ENCODE measurements around the gene SEMA3C. TPM values are rescaled to one million over a fixed set of nuclear protein-coding genes. Genes with fewer than 3 reads are reported as not detected.

The SEMA3C gene
- total RNA-seq, 1 donor from 2014 or later, result 496 TPM

- no peaks in the 10 kb centered on the region for H3K27me3 Mint-ChIP-seq (ENCODE audit: low read depth)
These were observed 144.9 kb downstream of the SEMA3C start for GRCh38 chr7:80773787-80774508.

DNA sequence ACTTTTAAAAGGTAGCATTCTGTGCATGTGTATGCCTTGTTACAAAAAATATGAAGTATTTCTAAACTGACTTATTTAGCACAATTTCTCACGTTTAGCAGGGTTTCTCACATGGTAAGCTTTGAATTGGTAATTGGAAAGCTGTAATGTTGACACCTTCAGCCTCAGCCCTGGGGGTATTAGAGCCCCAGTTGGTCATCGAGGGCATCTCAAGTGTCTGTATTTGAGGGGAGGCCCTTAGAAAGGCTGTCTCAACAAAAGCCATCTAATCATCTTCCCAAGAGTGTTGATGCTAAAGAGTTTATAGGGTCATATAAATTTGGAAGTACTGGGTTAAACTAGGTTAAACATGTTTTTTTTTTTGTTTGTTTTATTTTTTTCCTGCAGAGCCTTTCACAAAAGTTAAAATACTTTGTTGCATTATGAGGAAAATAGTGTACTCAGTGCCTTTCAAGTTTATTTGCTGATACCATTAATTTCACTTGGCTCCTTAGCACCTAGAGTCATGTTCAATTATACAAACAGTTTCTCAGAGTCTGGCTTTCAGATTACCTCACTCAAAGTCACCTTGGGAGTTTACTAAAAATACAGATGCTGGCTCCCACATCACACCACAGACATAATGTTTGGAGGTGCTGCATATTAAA is 146.4 kb downstream of the SEMA3C start:
- H3K27ac Mint-ChIP-seq, result peak overlapping the region; percentile 73
- H3K9me3 Mint-ChIP-seq, result no peaks in the 10 kb centered on the region
- no peak for TF ChIP-seq CTCF (IDR thresholded peaks at IDR 0.05; ENCODE audit: unreplicated experiment)
- DNase-seq (ENCODE audit: low spot score in 2 of 2, unreplicated experiment in 2 of 2), result no peak
- no peaks in the 10 kb centered on the region for H3K27me3 Mint-ChIP-seq (ENCODE audit: low read depth)
- peaks cover 69% of the 10 kb centered on the region for H3K4me1 Mint-ChIP-seq
- H3K36me3 Mint-ChIP-seq, result peaks cover 21% of the 10 kb centered on the region
- H3K4me3 Mint-ChIP-seq, result no peak overlapping the region

More at GRCh38 chr7:80773787-80774508, 144.9 kb downstream of the SEMA3C start:
- Mint-ChIP-seq H3K9me3 (no peaks in the 10 kb centered on the region), H3K36me3 (peaks cover 24% of the 10 kb centered on the region), H3K4me1 (peaks cover 74% of the 10 kb centered on the region), H3K4me3 (no peak overlapping the region), H3K27ac (peak overlapping the region; percentile 78)
- DNase-seq (ENCODE audit: low spot score in 2 of 2, unreplicated experiment in 2 of 2), result no peak
- no peak for TF ChIP-seq CTCF (IDR thresholded peaks at IDR 0.05; ENCODE audit: unreplicated experiment)

GRCh38 chr7:80771523-80771922 is 147.3 kb downstream of the SEMA3C start:
- Mint-ChIP-seq H3K27ac (peak overlapping the region; percentile 91), H3K27me3 (ENCODE audit: low read depth) (no peaks in the 10 kb centered on the region), H3K4me1 (peaks cover 75% of the 10 kb centered on the region), H3K4me3 (no peak overlapping the region), H3K36me3 (peaks cover 27% of the 10 kb centered on the region), H3K9me3 (no peaks in the 10 kb centered on the region)
- DNase-seq (ENCODE audit: low spot score in 2 of 2, unreplicated experiment in 2 of 2), result no peak
- TF ChIP-seq CTCF (IDR thresholded peaks at IDR 0.05; ENCODE audit: unreplicated experiment), result no peak

- no peaks in the 10 kb centered on the region for H3K9me3 Mint-ChIP-seq
- H3K36me3 Mint-ChIP-seq, result peaks cover 35% of the 10 kb centered on the region
- DNase-seq (ENCODE audit: low spot score in 2 of 2, unreplicated experiment in 2 of 2), result no peak
- H3K27ac Mint-ChIP-seq, result peak overlapping the region; percentile 85
- peaks cover 76% of the 10 kb centered on the region for H3K4me1 Mint-ChIP-seq
- TF ChIP-seq CTCF (IDR thresholded peaks at IDR 0.05; ENCODE audit: unreplicated experiment), result no peak
- no peaks in the 10 kb centered on the region for H3K27me3 Mint-ChIP-seq (ENCODE audit: low read depth)
- no peak overlapping the region for H3K4me3 Mint-ChIP-seq
These were observed 148.2 kb downstream of the SEMA3C start for GRCh38 chr7:80770675-80771081.

DNA sequence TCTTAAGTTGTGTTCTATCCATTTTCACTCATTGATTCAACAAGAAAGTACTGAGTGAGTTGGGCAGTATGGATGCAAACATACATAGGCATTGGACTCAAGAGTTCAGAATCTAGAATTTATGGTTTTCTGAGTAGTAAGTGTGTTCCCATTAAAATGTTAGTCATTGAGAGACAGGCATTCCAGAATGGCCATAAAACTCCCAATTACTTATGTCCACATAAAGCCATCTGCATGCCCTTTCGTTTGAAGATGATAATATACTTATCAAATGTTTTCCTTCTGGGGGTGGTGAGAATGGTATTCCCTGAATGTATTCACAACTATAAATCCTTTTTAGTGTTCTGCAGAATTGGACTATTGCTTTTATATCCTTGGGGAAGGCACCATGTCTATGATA is 148.8 kb downstream of the SEMA3C start:
- no peak for DNase-seq (ENCODE audit: low spot score in 2 of 2, unreplicated experiment in 2 of 2)
- H3K4me1 Mint-ChIP-seq, result peaks cover 80% of the 10 kb centered on the region
- peaks cover 37% of the 10 kb centered on the region for H3K36me3 Mint-ChIP-seq
- H3K27me3 Mint-ChIP-seq (ENCODE audit: low read depth), result no peaks in the 10 kb centered on the region
- no peaks in the 10 kb centered on the region for H3K9me3 Mint-ChIP-seq
- no peak overlapping the region for H3K4me3 Mint-ChIP-seq
- H3K27ac Mint-ChIP-seq, result peak overlapping the region; percentile 85
- no peak for TF ChIP-seq CTCF (IDR thresholded peaks at IDR 0.05; ENCODE audit: unreplicated experiment)
